ENCODE data around the gene NDUFV2.

GRCh38 chr18:9140381-9140780 is 37.9 kb downstream of the NDUFV2 start:
- TF ChIP-seq POLR2A (IDR thresholded peaks at IDR 0.05): no peak
- TF ChIP-seq, protein P1, sequence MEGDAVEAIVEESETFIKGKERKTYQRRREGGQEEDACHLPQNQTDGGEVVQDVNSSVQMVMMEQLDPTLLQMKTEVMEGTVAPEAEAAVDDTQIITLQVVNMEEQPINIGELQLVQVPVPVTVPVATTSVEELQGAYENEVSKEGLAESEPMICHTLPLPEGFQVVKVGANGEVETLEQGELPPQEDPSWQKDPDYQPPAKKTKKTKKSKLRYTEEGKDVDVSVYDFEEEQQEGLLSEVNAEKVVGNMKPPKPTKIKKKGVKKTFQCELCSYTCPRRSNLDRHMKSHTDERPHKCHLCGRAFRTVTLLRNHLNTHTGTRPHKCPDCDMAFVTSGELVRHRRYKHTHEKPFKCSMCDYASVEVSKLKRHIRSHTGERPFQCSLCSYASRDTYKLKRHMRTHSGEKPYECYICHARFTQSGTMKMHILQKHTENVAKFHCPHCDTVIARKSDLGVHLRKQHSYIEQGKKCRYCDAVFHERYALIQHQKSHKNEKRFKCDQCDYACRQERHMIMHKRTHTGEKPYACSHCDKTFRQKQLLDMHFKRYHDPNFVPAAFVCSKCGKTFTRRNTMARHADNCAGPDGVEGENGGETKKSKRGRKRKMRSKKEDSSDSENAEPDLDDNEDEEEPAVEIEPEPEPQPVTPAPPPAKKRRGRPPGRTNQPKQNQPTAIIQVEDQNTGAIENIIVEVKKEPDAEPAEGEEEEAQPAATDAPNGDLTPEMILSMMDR (IDR thresholded peaks at IDR 0.05 in 4 of 5, conservative IDR thresholded peaks at IDR 0.05 in 1 of 5): no peak
